ENCODE data around the gene FGFRL1. TPM values are rescaled to one million over a fixed set of nuclear protein-coding genes. Genes with fewer than 3 reads are reported as not detected.

The FGFRL1 gene
- total and polyA plus RNA-seq, 2 experiments from 2014 or later = 22.9 to 40.7 TPM

- Histone ChIP-seq H3K9me3 (ENCODE audit: low read depth) (no peaks in the 10 kb centered on the region), H3K36me3 (no peaks in the 10 kb centered on the region), H3K27me3 (peaks cover 47% of the 10 kb centered on the region), H3K4me3 (no peak overlapping the region), H3K4me1 (ENCODE audit: low read depth) (no peaks in the 10 kb centered on the region), H3K27ac (no peak overlapping the region)
- no peak for TF ChIP-seq CTCF (IDR thresholded peaks at IDR 0.05; ENCODE audit: low read depth, low read length)
- no peak for DNase-seq (ENCODE audit: low read depth in 1 of 2, low spot score in 1 of 2)
Observed at GRCh38 chr4:968621-969394, 42.6 kb upstream of the FGFRL1 start.

GRCh38 chr4:970046-970745 lies 41.2 kb upstream of the FGFRL1 start:
- Histone ChIP-seq H3K9me3 (ENCODE audit: low read depth) (no peaks in the 10 kb centered on the region), H3K4me1 (ENCODE audit: low read depth) (no peaks in the 10 kb centered on the region), H3K27me3 (peaks cover 47% of the 10 kb centered on the region), H3K36me3 (no peaks in the 10 kb centered on the region), H3K27ac (no peak overlapping the region), H3K4me3 (no peak overlapping the region)
- no peak for DNase-seq (ENCODE audit: low read depth in 1 of 2, low spot score in 1 of 2)
- no peak for TF ChIP-seq CTCF (IDR thresholded peaks at IDR 0.05; ENCODE audit: low read depth, low read length)

GRCh38 chr4:970854-971520 lies 40.4 kb upstream of the FGFRL1 start:
- no peak for DNase-seq (ENCODE audit: low read depth in 1 of 2, low spot score in 1 of 2)
- peaks cover 47% of the 10 kb centered on the region for H3K27me3 ChIP-seq
- H3K27ac ChIP-seq = no peak overlapping the region
- no peaks in the 10 kb centered on the region for H3K4me1 ChIP-seq (ENCODE audit: low read depth)
- H3K36me3 ChIP-seq = no peaks in the 10 kb centered on the region
- no peak overlapping the region for H3K4me3 ChIP-seq
- no peak for TF ChIP-seq CTCF (IDR thresholded peaks at IDR 0.05; ENCODE audit: low read depth, low read length)
- H3K9me3 ChIP-seq (ENCODE audit: low read depth) = no peaks in the 10 kb centered on the region

GRCh38 chr4:971666-972500 lies 39.5 kb upstream of the FGFRL1 start:
- DNase-seq (ENCODE audit: low read depth in 1 of 2, low spot score in 1 of 2) = no peak
- Histone ChIP-seq H3K4me3 (peak overlapping the region; percentile 73), H3K27me3 (peaks cover 42% of the 10 kb centered on the region), H3K4me1 (ENCODE audit: low read depth) (no peaks in the 10 kb centered on the region), H3K36me3 (no peaks in the 10 kb centered on the region), H3K27ac (no peak overlapping the region), H3K9me3 (ENCODE audit: low read depth) (no peaks in the 10 kb centered on the region)
- TF ChIP-seq CTCF (IDR thresholded peaks at IDR 0.05; ENCODE audit: low read depth, low read length) = no peak
